Erythroblast (primary cell): ENCODE data around the gene PLTP.

Experiments used
- GATA1 ChIP-seq: IDR thresholded peaks from 2 replicates; pipeline ENCODE4 v1.6.1; 2011; ENCODE audit warnings: low read depth, mild to moderate bottlenecking, control low read depth, low read length, moderate library complexity
- POLR2A ChIP-seq: IDR thresholded peaks from 2 replicates; pipeline ENCODE4 v1.6.1; 2011; ENCODE audit warnings: mild to moderate bottlenecking, low read length

DNA sequence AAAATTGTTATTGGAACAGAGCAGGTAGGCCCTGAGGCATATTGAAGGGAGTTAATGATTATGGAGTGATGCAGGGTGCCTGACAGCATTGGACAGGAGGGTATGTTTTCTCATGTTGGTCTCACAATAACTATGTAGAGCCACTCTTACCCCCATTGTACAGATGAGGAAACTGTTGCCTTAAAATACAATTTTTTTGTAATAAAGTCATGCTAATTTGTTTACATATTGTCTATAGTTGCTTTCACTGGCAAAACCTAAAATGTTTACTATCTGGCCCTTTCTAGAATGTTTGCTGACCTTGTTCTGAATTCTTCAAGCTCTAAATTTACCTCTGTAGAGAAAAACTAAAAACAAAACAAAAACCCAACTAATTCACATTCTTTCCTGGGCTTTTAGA, 60.5 kb downstream of the PLTP start:
- TF ChIP-seq POLR2A (no peak), GATA1 (no peak)
